CD14-positive monocyte (primary cell): ENCODE results near the gene ARHGAP18. TPM values are rescaled to one million over a fixed set of nuclear protein-coding genes. Genes with fewer than 3 reads are reported as not detected.
A peak's percentile ranks its signal among the peaks of the same experiment; 100 is the strongest.

Source experiments
- DNase-seq, 3 donors: peaks; one replicate each; pipeline ENCODE4 v3.0.0-alpha.2; 2011 to 2022
- H2AFZ ChIP-seq: 2 replicates; pipeline ENCODE4 v1.6.0; 2012; ENCODE audit warnings: mild to moderate bottlenecking, low read depth, low read length, inconsistent platforms; ENCODE audit not compliant: insufficient read depth, poor library complexity, severe bottlenecking
- H3K27ac ChIP-seq, 2 donors: 1 replicate in 1 of 2; 2 replicates in 1 of 2; pipeline ENCODE4 v1.5.1; 2012 to 2013; ENCODE audit warnings: low read length in 2 of 2, control low read depth in 1 of 2, inconsistent platforms in 1 of 2, low read depth in 1 of 2, mild to moderate bottlenecking in 1 of 2
- H3K27me3 ChIP-seq, 2 donors: one replicate each; pipeline versions ENCODE4 v1.6.0 to v1.6.1; 2011 to 2013; ENCODE audit warnings: low read length in 2 of 2; ENCODE audit not compliant: control insufficient read depth in 2 of 2, insufficient read depth in 2 of 2
- H3K36me3 ChIP-seq, 2 donors: replicated peaks in 1 of 2; 1 replicate in 1 of 2; 2 replicates in 1 of 2; pipeline versions ENCODE4 v1.5.1 to v1.6.1; 2012 to 2013; ENCODE audit warnings: low read length in 2 of 2, control low read depth in 1 of 2, inconsistent platforms in 1 of 2, mild to moderate bottlenecking in 1 of 2; ENCODE audit not compliant: insufficient read depth in 2 of 2, control insufficient read depth in 1 of 2
- H3K4me1 ChIP-seq, 2 donors: 1 replicate in 1 of 2; 2 replicates in 1 of 2; pipeline versions ENCODE4 v1.5.1 to v1.6.1; 2012 to 2013; ENCODE audit warnings: low read length in 2 of 2, control low read depth in 1 of 2, inconsistent platforms in 1 of 2, mild to moderate bottlenecking in 1 of 2, moderate library complexity in 1 of 2; ENCODE audit not compliant: insufficient read depth in 2 of 2, control insufficient read depth in 1 of 2
- H3K4me2 ChIP-seq: replicated peaks from 2 replicates; pipeline ENCODE3; 2012; ENCODE audit warnings: low read length, moderate library complexity, mild to moderate bottlenecking; ENCODE audit not compliant: poor library complexity, severe bottlenecking; ENCODE audit errors: extremely low read depth
- H3K4me3 ChIP-seq, 3 experiments: fragments of 200-600 bp in 1 of 3; sonication (generic) in 1 of 3; replicated peaks in 1 of 3; 1 replicate in 2 of 3; 2 replicates in 1 of 3; pipeline ENCODE4 v1.5.1; 2011 to 2013; ENCODE audit warnings: low read length in 3 of 3, mild to moderate bottlenecking in 3 of 3, control low read depth in 2 of 3, low read depth in 2 of 3, inconsistent platforms in 1 of 3, moderate library complexity in 1 of 3
- H3K79me2 ChIP-seq: 2 replicates; pipeline ENCODE4 v1.6.0; 2012; ENCODE audit warnings: mild to moderate bottlenecking, control low read depth, inconsistent platforms, low read length, moderate library complexity; ENCODE audit not compliant: insufficient read depth
- H3K9ac ChIP-seq: 2 replicates; pipeline ENCODE4 v1.6.0; 2017; ENCODE audit warnings: low read length, mild to moderate bottlenecking; ENCODE audit not compliant: insufficient read depth, poor library complexity, severe bottlenecking
- H3K9me3 ChIP-seq, 2 donors: replicated peaks in 1 of 2; 1 replicate in 1 of 2; 2 replicates in 1 of 2; pipeline versions ENCODE4 v1.5.1 to v1.6.1; 2012 to 2013; ENCODE audit warnings: low read length in 2 of 2, control low read depth in 1 of 2; ENCODE audit not compliant: control insufficient read depth in 1 of 2, insufficient read depth in 1 of 2
- H4K20me1 ChIP-seq: 2 replicates; pipeline ENCODE4 v1.6.0; 2012; ENCODE audit warnings: mild to moderate bottlenecking, low read length, control low read depth, moderate library complexity; ENCODE audit not compliant: insufficient read depth
- H3K27ac Mint-ChIP-seq, 7 donors: one replicate each; pipeline ENCODE4 v1.8.0; 2020; ENCODE audit warnings: mild to moderate bottlenecking in 7 of 7, mixed read lengths in 7 of 7, moderate library complexity in 6 of 7, inconsistent platforms in 2 of 7
- H3K27me3 Mint-ChIP-seq, 3 donors: one replicate each; pipeline ENCODE4 v1.8.0; 2021 to 2022; ENCODE audit warnings: low read depth in 3 of 3, mild to moderate bottlenecking in 3 of 3, mixed read lengths in 3 of 3, moderate library complexity in 3 of 3, inconsistent platforms in 1 of 3
- H3K36me3 Mint-ChIP-seq, 2 donors: one replicate each; pipeline ENCODE4 v1.8.0; 2020; ENCODE audit warnings: mixed read lengths in 2 of 2, inconsistent platforms in 1 of 2, mild to moderate bottlenecking in 1 of 2
- H3K4me1 Mint-ChIP-seq: one replicate; pipeline ENCODE4 v1.8.0; 2020; ENCODE audit warnings: mild to moderate bottlenecking, mixed read lengths
- H3K4me3 Mint-ChIP-seq, 2 donors: one replicate each; pipeline ENCODE4 v1.8.0; 2020; ENCODE audit warnings: mild to moderate bottlenecking in 2 of 2, mixed read lengths in 2 of 2, moderate library complexity in 1 of 2
- H3K9me3 Mint-ChIP-seq, 7 donors: one replicate each; pipeline ENCODE4 v1.8.0; 2020 to 2022; ENCODE audit warnings: mixed read lengths in 7 of 7, mild to moderate bottlenecking in 6 of 7, moderate library complexity in 6 of 7, inconsistent platforms in 2 of 7
- CTCF ChIP-seq: fragments of 200-600 bp; IDR thresholded peaks from one replicate; pipeline ENCODE4 v1.8.0; 2022; ENCODE audit warnings: antibody characterized with exemption, mild to moderate bottlenecking
- WGBS: methylation state at CpG from one replicate; pipeline ENCODE4 v1.1.5; 2013; ENCODE audit warnings: missing lambda C conversion rate; ENCODE audit not compliant: insufficient coverage; 5-methylcytosine and 5-hydroxymethylcytosine counted together
- intact Hi-C, 2 donors: fragments of 100-400 bp; cut with micrococcal nuclease; formaldehyde crosslinking; loops; one replicate each; pipeline versions ENCODE4 v1.15.0 to v1.15.1; 2023
- polyA plus RNA-seq, 3 donors: library from polyadenylated mRNA; depleted of rRNA in 1 of 3; unstranded in 2 of 3; stranded (reverse) in 1 of 3; fragments of 300-500 nt in 2 of 3; fragments of >200 nt in 1 of 3; fragmentation: Illumina TruSeq in 2 of 3; gene quantifications; 1 replicate in 2 of 3; 2 replicates in 1 of 3; pipeline ENCODE4 v1.2.3, GENCODE V29; 2012 to 2021

The ARHGAP18 gene
- polyA plus RNA-seq, 3 donors = 3.7 to 5.6 (median 3.8) TPM

- no CpG with 5 or more reads among the region's 2 CpGs for WGBS
Observed at GRCh38 chr6:129677620-129678325, 32.2 kb downstream of the ARHGAP18 start.

More at GRCh38 chr6:129677620-129678325, 32.2 kb downstream of the ARHGAP18 start:
- Mint-ChIP-seq H3K4me3 (no peak overlapping the region), H3K4me1 (peaks cover 32% of the 10 kb centered on the region), H3K27me3 (peaks cover 0 to 2% (median 0%) of the 10 kb centered on the region in 3 donors), H3K27ac (peak overlapping the region in 2 of 7 donors; percentile 21 to 50), H3K9me3 (peaks cover 0 to 3% (median 0%) of the 10 kb centered on the region in 7 donors), H3K36me3 (peaks cover 2 to 10% of the 10 kb centered on the region in 2 donors)
- no peak overlapping the region for H3K9ac ChIP-seq
- H3K79me2 ChIP-seq = peaks cover 61% of the 10 kb centered on the region
- no peaks in the 10 kb centered on the region for H3K9me3 ChIP-seq
- no peak overlapping the region for H3K27ac ChIP-seq
- no peak for DNase-seq
- intact Hi-C loops = no loop called here
- no peaks in the 10 kb centered on the region for H4K20me1 ChIP-seq
- no peaks in the 10 kb centered on the region for H3K36me3 ChIP-seq
- no peaks in the 10 kb centered on the region for H3K27me3 ChIP-seq
- H3K4me2 ChIP-seq = no peak overlapping the region
- no peak overlapping the region for H2AFZ ChIP-seq
- H3K4me3 ChIP-seq = no peak overlapping the region
- TF ChIP-seq CTCF = no peak
- H3K4me1 ChIP-seq = peaks cover 23 to 34% of the 10 kb centered on the region in 2 donors
